Uterus (tissue), 4 donors: ENCODE measurements around the gene FBXL3. TPM values are rescaled to one million over a fixed set of nuclear protein-coding genes. Genes with fewer than 3 reads are reported as not detected.
"Not testable (repeated sequence)": the region's sequence is repeated elsewhere in the genome, so short reads cannot be mapped to it uniquely, and the experiment has no call there.

ENCODE experiments used
- DNase-seq, 2 donors: peaks; one replicate each; pipeline ENCODE4 v3.0.0-alpha.2; 2019 to 2020
- H3K27ac ChIP-seq, 2 donors: fragments of 200-600 bp; sonication (generic); 1 replicate in 1 of 2; 2 replicates in 1 of 2; pipeline ENCODE4 v1.5.1; 2016 to 2018
- H3K27me3 ChIP-seq, 2 donors: fragments of 200-600 bp; sonication (generic); one replicate each; pipeline ENCODE4 v1.5.1; 2018 to 2019; ENCODE audit warnings: control low read depth in 1 of 2
- H3K36me3 ChIP-seq, 2 donors: fragments of 200-600 bp; sonication (generic); one replicate each; pipeline ENCODE4 v1.5.1; 2019; ENCODE audit warnings: control low read depth in 1 of 2
- H3K4me1 ChIP-seq, 2 donors: fragments of 200-600 bp; sonication (generic); one replicate each; pipeline ENCODE4 v1.5.1; 2018 to 2019; ENCODE audit warnings: control low read depth in 1 of 2
- H3K4me3 ChIP-seq, 2 donors: fragments of 200-600 bp; sonication (generic); 1 replicate in 1 of 2; 2 replicates in 1 of 2; pipeline ENCODE4 v1.5.1; 2018 to 2019; ENCODE audit warnings: mild to moderate bottlenecking in 1 of 2
- H3K9me3 ChIP-seq, 2 donors: fragments of 200-600 bp; sonication (generic); one replicate each; pipeline ENCODE4 v1.5.1; 2019; ENCODE audit warnings: control low read depth in 1 of 2
- POLR2A ChIP-seq, 2 donors: fragments of 450-650 bp; IDR thresholded peaks; one replicate each; pipeline ENCODE4 v1.6.1; 2016; ENCODE audit warnings: antibody characterized with exemption in 2 of 2, mild to moderate bottlenecking in 1 of 2, moderate library complexity in 1 of 2
- intact Hi-C: fragments of 100-400 bp; cut with DNase I; formaldehyde crosslinking; loops from one replicate; pipeline ENCODE4 v1.15.1; 2023; ENCODE audit warnings: low total_unique reads
- total RNA-seq, 4 donors: library from RNA; depleted of rRNA in 3 of 4; stranded (reverse); fragments of >200 nt in 3 of 4; gene quantifications; one replicate each; pipeline versions ENCODE4 v1.1.0 to v1.2.4, GENCODE V29; 2014 to 2023
- TF ChIP-seq, protein P1 (sequence below), 4 experiments: fragments of 200-600 bp in 2 of 4; fragments of 450-650 bp in 2 of 4; sonication (generic) in 2 of 4; IDR thresholded peaks; one replicate each; pipeline ENCODE4 v1.5.1; 2016 to 2019; ENCODE audit warnings: antibody characterized with exemption in 4 of 4, mild to moderate bottlenecking in 2 of 4, moderate library complexity in 1 of 4
- donor health status: DM: yes; HTN: yes; CAD: no.

FBXL3 gene
- total RNA-seq, 4 donors from 2014 or later = 62.8 to 158 (median 92.3) TPM

DNA sequence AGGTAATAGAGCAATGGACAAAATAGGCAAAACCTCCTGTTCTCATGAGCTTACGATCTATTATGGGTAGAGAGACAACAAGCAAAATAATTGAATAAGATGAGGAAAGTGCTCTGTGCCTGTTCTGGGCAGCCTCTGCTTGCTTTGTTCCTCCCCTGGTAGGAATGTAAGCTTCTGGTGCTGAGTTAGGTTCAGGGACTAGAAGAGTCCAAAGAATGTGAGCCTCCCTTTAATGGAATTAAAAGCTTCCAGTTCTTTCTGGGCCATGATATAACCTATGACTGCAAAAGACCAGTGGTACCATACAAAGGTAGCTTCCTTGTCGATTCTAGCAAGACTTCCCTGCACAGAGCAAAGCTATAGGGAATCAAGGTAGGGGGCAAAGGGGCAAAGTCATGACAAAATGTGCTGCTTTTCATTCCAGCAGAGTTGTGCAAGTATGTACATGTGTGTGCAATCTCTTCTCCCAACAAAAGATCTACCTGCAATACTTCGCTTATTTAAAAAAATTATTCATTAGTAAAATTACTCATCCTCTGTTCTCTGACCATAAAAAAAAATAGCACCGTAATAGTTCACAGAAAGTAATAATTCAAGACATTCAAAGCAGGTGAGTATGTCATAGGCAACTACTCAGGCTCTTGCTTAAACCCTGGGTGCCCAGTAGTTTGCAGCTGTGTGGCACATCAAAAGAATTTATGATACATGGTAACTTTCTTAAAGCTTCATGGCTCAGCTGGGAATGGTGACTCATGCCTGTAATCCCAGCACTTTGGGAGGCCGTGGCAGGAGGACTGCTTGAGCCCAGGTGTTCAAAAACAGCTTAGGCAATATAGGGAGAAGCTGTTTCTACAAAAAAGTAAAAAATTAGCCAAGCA is 57.2 kb downstream of the FBXL3 start:
- Histone ChIP-seq H3K27me3 (no peaks in the 10 kb centered on the region), H3K9me3 (no peaks in the 10 kb centered on the region), H3K36me3 (no peaks in the 10 kb centered on the region), H3K4me1 (peaks cover 0 to 4% of the 10 kb centered on the region in 2 donors), H3K4me3 (no peak overlapping the region), H3K27ac (no peak overlapping the region)
- intact Hi-C loops = no loop called here
- no peak for DNase-seq
- TF ChIP-seq POLR2A (IDR thresholded peaks at IDR 0.05) = no peak
- TF ChIP-seq, protein P1, sequence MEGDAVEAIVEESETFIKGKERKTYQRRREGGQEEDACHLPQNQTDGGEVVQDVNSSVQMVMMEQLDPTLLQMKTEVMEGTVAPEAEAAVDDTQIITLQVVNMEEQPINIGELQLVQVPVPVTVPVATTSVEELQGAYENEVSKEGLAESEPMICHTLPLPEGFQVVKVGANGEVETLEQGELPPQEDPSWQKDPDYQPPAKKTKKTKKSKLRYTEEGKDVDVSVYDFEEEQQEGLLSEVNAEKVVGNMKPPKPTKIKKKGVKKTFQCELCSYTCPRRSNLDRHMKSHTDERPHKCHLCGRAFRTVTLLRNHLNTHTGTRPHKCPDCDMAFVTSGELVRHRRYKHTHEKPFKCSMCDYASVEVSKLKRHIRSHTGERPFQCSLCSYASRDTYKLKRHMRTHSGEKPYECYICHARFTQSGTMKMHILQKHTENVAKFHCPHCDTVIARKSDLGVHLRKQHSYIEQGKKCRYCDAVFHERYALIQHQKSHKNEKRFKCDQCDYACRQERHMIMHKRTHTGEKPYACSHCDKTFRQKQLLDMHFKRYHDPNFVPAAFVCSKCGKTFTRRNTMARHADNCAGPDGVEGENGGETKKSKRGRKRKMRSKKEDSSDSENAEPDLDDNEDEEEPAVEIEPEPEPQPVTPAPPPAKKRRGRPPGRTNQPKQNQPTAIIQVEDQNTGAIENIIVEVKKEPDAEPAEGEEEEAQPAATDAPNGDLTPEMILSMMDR (IDR thresholded peaks at IDR 0.05) = no peak

DNA sequence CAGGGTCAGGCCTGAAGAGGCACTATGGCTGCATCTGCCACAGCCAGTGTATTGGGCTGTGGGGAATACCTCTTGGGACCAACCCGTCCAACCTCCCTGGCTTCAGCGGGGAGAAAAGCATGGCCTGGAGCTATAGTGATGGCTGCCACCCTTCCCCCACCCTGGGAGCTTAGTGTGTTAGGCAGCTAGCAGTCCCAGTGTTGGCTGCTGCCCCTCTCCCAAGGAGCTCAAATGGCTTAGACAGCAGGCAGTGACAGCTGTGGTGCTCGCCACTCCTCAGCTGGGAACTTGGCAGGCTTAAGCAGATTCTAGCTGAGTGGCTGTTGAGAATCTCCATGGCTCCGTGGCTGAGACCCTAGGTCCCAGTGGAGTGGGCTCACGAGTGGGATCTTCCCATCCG is 58.9 kb downstream of the FBXL3 start:
- intact Hi-C loops = no loop called here
- TF ChIP-seq, protein P1 (IDR thresholded peaks at IDR 0.05) = no peak
- TF ChIP-seq POLR2A (IDR thresholded peaks at IDR 0.05) = no peak
- no peaks in the 10 kb centered on the region for H3K27me3 ChIP-seq
- no peak overlapping the region for H3K4me3 ChIP-seq
- H3K4me1 ChIP-seq = peaks cover 0 to 4% of the 10 kb centered on the region in 2 donors
- H3K9me3 ChIP-seq = no peaks in the 10 kb centered on the region
- DNase-seq = no peak
- H3K36me3 ChIP-seq = no peaks in the 10 kb centered on the region
- no peak overlapping the region for H3K27ac ChIP-seq

DNA sequence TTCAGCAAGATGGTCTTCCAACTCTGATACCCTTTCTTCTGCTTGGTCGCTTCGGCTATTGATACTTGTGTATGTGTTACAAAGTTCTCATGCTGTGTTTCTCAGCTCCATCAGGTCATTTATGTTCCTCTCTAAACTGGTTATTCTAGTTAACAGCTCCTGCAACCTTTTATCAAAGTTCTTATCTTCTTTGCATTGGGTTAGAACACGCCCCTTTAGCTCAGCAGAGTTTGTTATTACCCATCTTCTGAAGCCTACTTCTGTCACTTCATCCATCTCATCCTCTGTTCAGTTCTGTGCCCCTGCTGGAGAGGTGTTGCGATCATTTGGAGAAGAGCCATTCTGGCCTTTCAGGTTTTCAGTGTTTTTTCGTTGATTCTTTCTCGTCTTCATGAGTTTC is 59.9 kb downstream of the FBXL3 start:
- TF ChIP-seq, protein P1 (IDR thresholded peaks at IDR 0.05) = no peak
- no peak for TF ChIP-seq POLR2A (IDR thresholded peaks at IDR 0.05)
- Histone ChIP-seq H3K4me1 (peaks cover 0 to 4% of the 10 kb centered on the region in 2 donors), H3K9me3 (peaks cover 0 to 3% of the 10 kb centered on the region in 2 donors), H3K27me3 (no peaks in the 10 kb centered on the region), H3K4me3 (no peak overlapping the region), H3K27ac (no peak overlapping the region), H3K36me3 (no peaks in the 10 kb centered on the region)
- intact Hi-C loops = no loop called here
- DNase-seq = no peak

DNA sequence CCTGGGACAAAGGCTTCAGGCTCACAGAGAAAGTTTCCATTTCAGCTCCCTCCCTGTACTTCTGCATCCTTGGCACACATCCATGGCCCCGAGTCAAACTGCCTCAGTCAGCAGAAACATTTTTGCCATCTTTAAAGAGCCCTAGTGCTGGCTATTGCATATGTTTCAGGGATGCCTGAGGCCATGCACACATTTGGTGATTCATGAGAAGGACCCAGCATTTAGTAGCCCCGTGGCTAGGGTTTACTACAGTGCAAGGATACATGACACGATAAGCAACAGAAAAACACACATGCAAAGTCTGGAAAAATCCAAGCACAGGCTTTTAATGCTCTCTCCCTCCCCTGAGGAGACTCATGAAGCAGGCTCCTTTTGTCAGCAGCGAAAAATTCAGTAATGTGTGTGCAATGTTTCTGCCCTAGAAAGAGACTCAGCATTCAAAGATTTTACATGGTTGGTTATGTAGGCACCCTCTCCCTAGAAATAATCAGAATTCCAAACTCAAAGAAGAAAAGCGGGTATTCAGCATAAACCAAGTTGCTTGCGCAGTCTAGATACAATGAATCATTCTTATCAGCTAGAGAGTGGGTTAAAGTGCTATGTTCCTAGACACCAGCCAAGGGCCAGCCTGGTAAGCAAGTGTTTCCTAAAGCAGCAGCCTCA is 61.1 kb downstream of the FBXL3 start:
- Histone ChIP-seq H3K4me1 (peaks cover 0 to 4% of the 10 kb centered on the region in 2 donors), H3K27me3 (no peaks in the 10 kb centered on the region), H3K36me3 (no peaks in the 10 kb centered on the region), H3K9me3 (peaks cover 0 to 3% of the 10 kb centered on the region in 2 donors), H3K27ac (no peak overlapping the region), H3K4me3 (no peak overlapping the region)
- intact Hi-C loops = no loop called here
- TF ChIP-seq, protein P1 (IDR thresholded peaks at IDR 0.05) = no peak
- TF ChIP-seq POLR2A (IDR thresholded peaks at IDR 0.05) = no peak
- DNase-seq = peak; percentile 26 to 33

DNA sequence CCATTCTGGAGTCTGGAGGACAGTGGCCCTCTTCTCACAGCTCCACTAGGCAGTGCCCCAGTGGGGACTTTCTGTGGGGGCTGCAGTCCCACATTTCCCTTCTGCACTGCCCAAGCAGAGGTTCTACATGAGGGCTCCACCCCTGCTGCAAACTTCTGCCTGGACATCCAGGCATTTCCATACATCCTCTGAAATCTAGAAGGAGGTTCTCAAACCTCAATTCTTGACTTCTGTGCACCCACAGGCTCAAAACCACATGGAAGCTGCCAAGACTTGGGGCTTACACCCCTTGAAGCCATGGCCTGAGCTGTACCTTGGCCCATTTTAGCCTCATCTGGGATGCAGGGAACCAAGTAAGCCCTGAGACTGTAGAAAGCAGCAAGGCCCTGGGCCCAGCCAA is 67.2 kb downstream of the FBXL3 start:
- intact Hi-C loops, H3K4me3 ChIP-seq, H3K27me3 ChIP-seq, DNase-seq, H3K4me1 ChIP-seq, H3K27ac ChIP-seq, H3K36me3 ChIP-seq, H3K9me3 ChIP-seq: not testable (repeated sequence)
